Smooth muscle cell of the brain vasculature (primary cell): Measurements from ENCODE around the gene MRPL53.

ENCODE experiments used
- DNase-seq: peaks from one replicate; pipeline ENCODE4 v3.0.0-alpha.2; 2012; ENCODE audit warnings: low read depth, low spot score

Gene MRPL53

GRCh38 chr2:74472086-74472944 is at the start of gene MRPL53:
Gene MRPL53 (minus strand): TSS chr2:74472680. CDS start chr2:74472660, 20 bp downstream.
- DNase-seq = peak; percentile 82

- no peak for DNase-seq
Observed at GRCh38 chr2:74516650-74517049, 44.2 kb upstream of the MRPL53 start.

GRCh38 chr2:74515981-74516633 is 43.6 kb upstream of the MRPL53 start:
- DNase-seq = no peak

- no peak for DNase-seq
Observed at GRCh38 chr2:74515271-74515980, 42.9 kb upstream of the MRPL53 start.

- no peak for DNase-seq
Observed at GRCh38 chr2:74514368-74515270, 42.1 kb upstream of the MRPL53 start, which contains the start of gene TLX2. Gene TLX2 (plus strand): TSS chr2:74514450. CDS start chr2:74514807, 357 bp downstream.

- no peak for DNase-seq
Observed at GRCh38 chr2:74513605-74514367, 41.3 kb upstream of the MRPL53 start.

GRCh38 chr2:74512744-74513604 is 40.5 kb upstream of the MRPL53 start:
- no peak for DNase-seq

GRCh38 chr2:74511104-74511989 is 38.9 kb upstream of the MRPL53 start:
- DNase-seq = no peak

GRCh38 chr2:74510272-74510671 is 37.8 kb upstream of the MRPL53 start:
- no peak for DNase-seq

- no peak for DNase-seq
Observed at GRCh38 chr2:74507926-74508520, 35.5 kb upstream of the MRPL53 start.

GRCh38 chr2:74507145-74507925 is 34.9 kb upstream of the MRPL53 start, which contains the start of gene PCGF1:
Gene PCGF1 (minus strand): TSS chr2:74507695. CDS start chr2:74507668, 27 bp downstream.
- peak; percentile 96 for DNase-seq

GRCh38 chr2:74505448-74506246 is 33.2 kb upstream of the MRPL53 start:
- DNase-seq = no peak

- DNase-seq = no peak
Observed at GRCh38 chr2:74504591-74504990, 32.1 kb upstream of the MRPL53 start.

GRCh38 chr2:74503506-74504475 is 31.3 kb upstream of the MRPL53 start:
- no peak for DNase-seq
